Suprapubic skin (tissue), 4 donors: Measurements from ENCODE around the gene PTPRM.

Experiments used
- EP300 ChIP-seq: sonication (generic); formaldehyde crosslinking; IDR thresholded peaks from one replicate; pipeline ENCODE4 v1.6.1; 2017; ENCODE audit warnings: antibody characterized with exemption
- POLR2A ChIP-seq, 2 donors: fragments of 450-650 bp; IDR thresholded peaks; one replicate each; pipeline ENCODE4 v1.6.1; 2017; ENCODE audit warnings: antibody characterized with exemption in 2 of 2, mild to moderate bottlenecking in 2 of 2, moderate library complexity in 2 of 2
- POLR2AphosphoS5 ChIP-seq, 3 donors: sonication (generic); formaldehyde crosslinking; IDR thresholded peaks; one replicate each; pipeline ENCODE4 v1.6.1; 2017; ENCODE audit warnings: antibody characterized with exemption in 3 of 3
- TF ChIP-seq, protein P1 (sequence below), 2 donors: fragments of 200-600 bp in 1 of 2; fragments of 450-650 bp in 1 of 2; sonication (generic) in 1 of 2; IDR thresholded peaks; one replicate each; pipeline ENCODE4 v1.5.1; 2016 to 2019; ENCODE audit warnings: antibody characterized with exemption in 2 of 2, mild to moderate bottlenecking in 1 of 2, moderate library complexity in 1 of 2

DNA sequence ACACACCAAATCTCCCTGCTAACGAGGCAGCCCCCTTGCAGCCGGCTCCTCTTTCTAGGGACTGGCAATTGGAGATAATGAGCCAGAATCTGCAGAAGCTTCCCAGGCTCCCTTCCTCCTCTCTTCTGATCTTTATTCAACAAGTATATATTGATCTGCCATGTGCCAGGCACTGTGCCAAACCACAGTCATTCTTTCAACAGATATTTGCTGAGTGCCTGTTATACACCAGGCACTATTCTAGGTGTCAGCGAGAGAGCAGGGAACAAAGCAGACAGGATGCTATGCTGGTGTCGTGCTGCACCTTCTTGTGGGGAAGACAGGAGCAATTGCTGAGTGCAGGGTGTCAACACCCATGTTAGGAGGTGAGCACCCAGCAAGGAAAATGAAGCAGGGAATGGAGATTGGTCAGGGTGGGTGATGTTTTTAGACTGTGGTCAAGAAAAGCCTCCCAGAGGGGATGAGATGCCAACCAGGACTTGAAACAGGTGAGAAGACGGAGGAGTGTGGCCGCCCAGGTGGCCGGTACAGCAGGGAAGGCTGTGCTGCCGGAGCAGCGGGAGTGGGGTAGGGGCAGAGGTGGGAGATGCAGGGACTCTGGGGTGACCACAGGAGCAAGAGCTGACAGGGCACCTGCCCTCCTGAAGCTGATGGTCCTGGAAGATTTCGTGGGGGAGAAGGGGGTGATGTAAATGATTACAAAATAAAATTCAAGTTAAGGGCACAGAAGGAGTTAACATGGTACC lies 734.5 kb downstream of the PTPRM start:
- TF ChIP-seq, protein P1, sequence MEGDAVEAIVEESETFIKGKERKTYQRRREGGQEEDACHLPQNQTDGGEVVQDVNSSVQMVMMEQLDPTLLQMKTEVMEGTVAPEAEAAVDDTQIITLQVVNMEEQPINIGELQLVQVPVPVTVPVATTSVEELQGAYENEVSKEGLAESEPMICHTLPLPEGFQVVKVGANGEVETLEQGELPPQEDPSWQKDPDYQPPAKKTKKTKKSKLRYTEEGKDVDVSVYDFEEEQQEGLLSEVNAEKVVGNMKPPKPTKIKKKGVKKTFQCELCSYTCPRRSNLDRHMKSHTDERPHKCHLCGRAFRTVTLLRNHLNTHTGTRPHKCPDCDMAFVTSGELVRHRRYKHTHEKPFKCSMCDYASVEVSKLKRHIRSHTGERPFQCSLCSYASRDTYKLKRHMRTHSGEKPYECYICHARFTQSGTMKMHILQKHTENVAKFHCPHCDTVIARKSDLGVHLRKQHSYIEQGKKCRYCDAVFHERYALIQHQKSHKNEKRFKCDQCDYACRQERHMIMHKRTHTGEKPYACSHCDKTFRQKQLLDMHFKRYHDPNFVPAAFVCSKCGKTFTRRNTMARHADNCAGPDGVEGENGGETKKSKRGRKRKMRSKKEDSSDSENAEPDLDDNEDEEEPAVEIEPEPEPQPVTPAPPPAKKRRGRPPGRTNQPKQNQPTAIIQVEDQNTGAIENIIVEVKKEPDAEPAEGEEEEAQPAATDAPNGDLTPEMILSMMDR (IDR thresholded peaks at IDR 0.05) = no peak
- TF ChIP-seq POLR2A (IDR thresholded peaks at IDR 0.05) (no peak), POLR2AphosphoS5 (IDR thresholded peaks at IDR 0.05) (no peak), EP300 (no peak)
